Stimulated activated CD8-positive, alpha-beta memory T cell treated with anti-CD3 and anti-CD28 coated beads, Interleukin-7, amount 100 ng/mL, for 4 hours (primary cell): ENCODE data around the gene DYNLL1.
"Not testable (repeated sequence)": the region's sequence is repeated elsewhere in the genome, so short reads cannot be mapped to it uniquely, and the experiment has no call there.

Experiments
- DNase-seq, 2 donors: peaks; one replicate each; pipeline ENCODE4 v3.0.0-alpha.2; 2020; ENCODE audit warnings: low read depth in 2 of 2

Gene DYNLL1

GRCh38 chr12:120495731-120496412, at the start of gene DYNLL1:
Gene DYNLL1, plus strand, starts transcription at chr12:120496113. Its CDS starts 309 bp downstream, at chr12:120496422.
- peak; percentile 93 to 94 for DNase-seq

GRCh38 chr12:120446844-120447178, 49.1 kb upstream of the DYNLL1 start:
- DNase-seq: not testable (repeated sequence)

GRCh38 chr12:120447992-120448391, 47.9 kb upstream of the DYNLL1 start:
- no peak for DNase-seq

- not testable (repeated sequence) for DNase-seq
Measured at GRCh38 chr12:120452524-120452923, 43.4 kb upstream of the DYNLL1 start.

- DNase-seq: no peak
Measured at GRCh38 chr12:120453060-120453750, 42.7 kb upstream of the DYNLL1 start.

- DNase-seq: no peak
Measured at GRCh38 chr12:120453977-120454376, 41.9 kb upstream of the DYNLL1 start.

- DNase-seq: no peak
Measured at GRCh38 chr12:120455302-120455701, 40.6 kb upstream of the DYNLL1 start.

GRCh38 chr12:120457133-120457532, 38.8 kb upstream of the DYNLL1 start:
- DNase-seq: no peak

- DNase-seq: no peak
Measured at GRCh38 chr12:120460157-120460556, 35.8 kb upstream of the DYNLL1 start.

- DNase-seq: no peak
Measured at GRCh38 chr12:120462099-120462640, 33.7 kb upstream of the DYNLL1 start.

GRCh38 chr12:120463712-120464111, 32.2 kb upstream of the DYNLL1 start:
- DNase-seq: no peak

GRCh38 chr12:120465756-120466155, 30.2 kb upstream of the DYNLL1 start:
- DNase-seq: no peak

GRCh38 chr12:120466560-120467315, 29.2 kb upstream of the DYNLL1 start:
- peak in 1 of 2 donors; percentile 30 for DNase-seq

GRCh38 chr12:120467439-120467838, 28.5 kb upstream of the DYNLL1 start:
- DNase-seq: no peak

GRCh38 chr12:120468325-120468820, 27.5 kb upstream of the DYNLL1 start:
- DNase-seq: peak in 1 of 2 donors; percentile 0

GRCh38 chr12:120468821-120469449, 27.0 kb upstream of the DYNLL1 start:
- DNase-seq: peak; percentile 28 to 53

- DNase-seq: peak; percentile 93 to 96
Measured at GRCh38 chr12:120469450-120470149, 26.3 kb upstream of the DYNLL1 start, which contains the start of gene SRSF9. Gene SRSF9, minus strand, starts transcription at chr12:120469748. Its CDS starts 139 bp downstream, at chr12:120469609.

- DNase-seq: no peak
Measured at GRCh38 chr12:120470150-120470784, 25.6 kb upstream of the DYNLL1 start.

- DNase-seq: no peak
Measured at GRCh38 chr12:120472521-120472920, 23.4 kb upstream of the DYNLL1 start.
